Measurements from ENCODE around the gene PYROXD2.

PYROXD2 gene

GRCh38 chr10:98377536-98377935 lies 37.4 kb downstream of the PYROXD2 start:
- H3K27ac ChIP-seq (ENCODE audit: low read length) = no peak overlapping the region
- H3K27me3 ChIP-seq (ENCODE audit: control insufficient read depth, insufficient read depth, low read length) = no peaks in the 10 kb centered on the region
- no peaks in the 10 kb centered on the region for H3K9me3 ChIP-seq (ENCODE audit: control insufficient read depth, insufficient read depth, low read length)
- H3K4me1 ChIP-seq (ENCODE audit: control insufficient read depth, insufficient read depth, low read length) = 0 out of 2 replicates have a peak, but pooled peaks cover 1% of the 10 kb centered on the region
- no peaks in the 10 kb centered on the region for H3K36me3 ChIP-seq (ENCODE audit: control insufficient read depth, insufficient read depth, low read length)
- no CpG with 5 or more reads among the region's 3 CpGs for WGBS (ENCODE audit: insufficient coverage, insufficient read length)
- no peak for DNase-seq (ENCODE audit: low read depth, low spot score)
- no peak overlapping the region for H3K4me3 ChIP-seq (ENCODE audit: low read length)

DNA sequence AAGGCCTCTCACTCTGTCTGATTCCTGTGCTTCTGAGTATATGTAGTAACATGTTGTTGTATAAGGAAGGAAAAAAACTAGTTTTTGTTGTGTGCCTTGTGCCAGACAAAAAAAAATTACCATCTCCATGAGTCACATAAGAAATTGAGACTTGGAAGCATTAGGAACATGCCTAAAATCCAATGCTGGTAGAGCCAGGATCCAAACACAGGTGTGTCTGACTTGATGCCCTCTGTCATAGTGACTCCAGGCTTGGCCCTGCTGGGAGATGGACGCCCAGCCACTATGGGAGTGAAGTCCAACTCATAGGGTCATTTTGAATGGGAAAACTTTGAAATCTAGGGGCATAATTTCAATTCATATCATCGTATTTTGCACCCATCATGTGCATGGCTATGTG lies 38.0 kb downstream of the PYROXD2 start:
- no peak for DNase-seq (ENCODE audit: low read depth, low spot score)
- Histone ChIP-seq H3K36me3 (ENCODE audit: control insufficient read depth, insufficient read depth, low read length) (no peaks in the 10 kb centered on the region), H3K4me1 (ENCODE audit: control insufficient read depth, insufficient read depth, low read length) (0 out of 2 replicates have a peak, but pooled peaks cover 1% of the 10 kb centered on the region), H3K27ac (ENCODE audit: low read length) (no peak overlapping the region), H3K27me3 (ENCODE audit: control insufficient read depth, insufficient read depth, low read length) (no peaks in the 10 kb centered on the region), H3K4me3 (ENCODE audit: low read length) (no peak overlapping the region), H3K9me3 (ENCODE audit: control insufficient read depth, insufficient read depth, low read length) (no peaks in the 10 kb centered on the region)
- no CpG with 5 or more reads among the region's 2 CpGs for WGBS (ENCODE audit: insufficient coverage, insufficient read length)

GRCh38 chr10:98376485-98376884 lies 38.5 kb downstream of the PYROXD2 start:
- H3K4me1 ChIP-seq (ENCODE audit: control insufficient read depth, insufficient read depth, low read length) = 0 out of 2 replicates have a peak, but pooled peaks cover 1% of the 10 kb centered on the region
- H3K9me3 ChIP-seq (ENCODE audit: control insufficient read depth, insufficient read depth, low read length) = no peaks in the 10 kb centered on the region
- no peaks in the 10 kb centered on the region for H3K27me3 ChIP-seq (ENCODE audit: control insufficient read depth, insufficient read depth, low read length)
- no peak for DNase-seq (ENCODE audit: low read depth, low spot score)
- no CpG with 5 or more reads among the region's 1 CpG for WGBS (ENCODE audit: insufficient coverage, insufficient read length)
- no peaks in the 10 kb centered on the region for H3K36me3 ChIP-seq (ENCODE audit: control insufficient read depth, insufficient read depth, low read length)
- H3K27ac ChIP-seq (ENCODE audit: low read length) = no peak overlapping the region
- no peak overlapping the region for H3K4me3 ChIP-seq (ENCODE audit: low read length)

DNA sequence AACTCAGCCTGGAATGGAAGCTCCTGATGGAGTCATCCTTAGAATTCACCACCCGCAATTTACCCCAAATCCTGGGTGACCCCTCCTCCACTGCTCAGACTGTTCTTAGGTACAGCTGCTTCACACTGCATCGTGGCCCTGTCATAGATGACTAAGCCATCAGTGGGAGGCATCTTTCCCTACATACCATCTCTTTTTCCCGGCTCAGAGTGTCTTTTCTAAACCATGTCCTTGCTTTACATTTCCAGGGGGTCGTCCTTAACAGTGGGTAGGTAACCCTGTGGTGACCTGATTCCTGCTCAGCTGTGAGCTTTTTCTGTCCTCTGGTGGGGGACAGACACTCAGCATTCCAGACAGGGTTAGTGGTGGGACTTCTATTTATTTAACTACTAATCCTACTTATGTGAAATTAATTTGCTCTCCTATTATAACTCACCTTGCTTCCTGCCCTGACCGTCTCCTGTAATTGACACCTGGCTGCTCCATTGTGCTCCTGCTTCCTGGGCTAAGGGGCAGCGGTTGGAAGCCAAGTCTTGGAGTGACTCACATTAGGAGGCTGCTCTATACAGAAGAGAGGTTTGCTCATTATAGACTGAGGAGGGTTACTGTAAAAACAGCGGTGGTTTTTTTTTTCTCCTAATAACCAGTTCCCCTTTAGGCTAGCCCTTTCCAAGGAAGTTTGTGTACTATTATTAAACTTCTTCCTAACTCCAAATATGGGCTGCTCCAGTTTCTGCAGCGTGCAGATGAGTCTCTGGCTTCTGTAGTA lies 40.6 kb downstream of the PYROXD2 start:
- DNase-seq (ENCODE audit: low read depth, low spot score) = no peak
- no peak overlapping the region for H3K27ac ChIP-seq (ENCODE audit: low read length)
- no peak overlapping the region for H3K4me3 ChIP-seq (ENCODE audit: low read length)
- whole genome bisulfite sequencing (ENCODE audit: insufficient coverage, insufficient read length) = no CpG with 5 or more reads among the region's 8 CpGs
- no peaks in the 10 kb centered on the region for H3K27me3 ChIP-seq (ENCODE audit: control insufficient read depth, insufficient read depth, low read length)
- H3K9me3 ChIP-seq (ENCODE audit: control insufficient read depth, insufficient read depth, low read length) = no peaks in the 10 kb centered on the region
- H3K4me1 ChIP-seq (ENCODE audit: control insufficient read depth, insufficient read depth, low read length) = peaks cover 3% of the 10 kb centered on the region; the same call in 1 of the 2 replicates
- no peaks in the 10 kb centered on the region for H3K36me3 ChIP-seq (ENCODE audit: control insufficient read depth, insufficient read depth, low read length)

- H3K4me3 ChIP-seq (ENCODE audit: low read length) = no peak overlapping the region
- peaks cover 3% of the 10 kb centered on the region; the same call in 1 of the 2 replicates for H3K4me1 ChIP-seq (ENCODE audit: control insufficient read depth, insufficient read depth, low read length)
- no peak for DNase-seq (ENCODE audit: low read depth, low spot score)
- no peak overlapping the region for H3K27ac ChIP-seq (ENCODE audit: low read length)
- no peaks in the 10 kb centered on the region for H3K9me3 ChIP-seq (ENCODE audit: control insufficient read depth, insufficient read depth, low read length)
- H3K27me3 ChIP-seq (ENCODE audit: control insufficient read depth, insufficient read depth, low read length) = no peaks in the 10 kb centered on the region
- WGBS (ENCODE audit: insufficient coverage, insufficient read length) = no CpG with 5 or more reads among the region's 12 CpGs
- H3K36me3 ChIP-seq (ENCODE audit: control insufficient read depth, insufficient read depth, low read length) = no peaks in the 10 kb centered on the region
Observed at GRCh38 chr10:98373260-98374040, 41.5 kb downstream of the PYROXD2 start.

- H3K9me3 ChIP-seq (ENCODE audit: control insufficient read depth, insufficient read depth, low read length) = no peaks in the 10 kb centered on the region
- H3K4me1 ChIP-seq (ENCODE audit: control insufficient read depth, insufficient read depth, low read length) = peaks cover 6% of the 10 kb centered on the region
- WGBS (ENCODE audit: insufficient coverage, insufficient read length) = no CpG with 5 or more reads among the region's 14 CpGs
- H3K4me3 ChIP-seq (ENCODE audit: low read length) = no peak overlapping the region
- no peak for DNase-seq (ENCODE audit: low read depth, low spot score)
- no peak overlapping the region for H3K27ac ChIP-seq (ENCODE audit: low read length)
- no peaks in the 10 kb centered on the region for H3K36me3 ChIP-seq (ENCODE audit: control insufficient read depth, insufficient read depth, low read length)
- no peaks in the 10 kb centered on the region for H3K27me3 ChIP-seq (ENCODE audit: control insufficient read depth, insufficient read depth, low read length)
Observed at GRCh38 chr10:98370831-98371820, 43.9 kb downstream of the PYROXD2 start.

DNA sequence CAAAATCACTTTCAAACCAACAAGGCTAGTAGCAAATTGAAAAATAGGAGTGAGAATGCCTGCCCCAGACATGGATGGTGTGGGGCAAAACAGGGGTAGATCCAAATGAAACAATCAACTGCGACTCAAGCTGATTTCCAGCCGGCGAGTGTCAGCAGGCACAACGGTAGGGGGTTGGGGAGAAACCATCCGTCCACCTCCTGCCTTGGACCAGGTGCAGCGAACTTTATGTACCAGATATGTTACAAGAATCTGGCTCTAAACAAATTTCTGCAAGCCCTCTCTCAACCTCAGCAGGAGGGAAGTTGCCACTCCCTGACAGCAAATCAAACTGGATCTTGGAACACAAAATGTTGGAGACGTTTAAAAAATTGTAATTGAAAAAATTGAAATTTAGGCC lies 45.2 kb downstream of the PYROXD2 start:
- H3K27ac ChIP-seq (ENCODE audit: low read length) = no peak overlapping the region
- H3K4me1 ChIP-seq (ENCODE audit: control insufficient read depth, insufficient read depth, low read length) = peaks cover 6% of the 10 kb centered on the region
- DNase-seq (ENCODE audit: low read depth, low spot score) = no peak
- no peak overlapping the region for H3K4me3 ChIP-seq (ENCODE audit: low read length)
- WGBS (ENCODE audit: insufficient coverage, insufficient read length) = no CpG with 5 or more reads among the region's 7 CpGs
- H3K9me3 ChIP-seq (ENCODE audit: control insufficient read depth, insufficient read depth, low read length) = no peaks in the 10 kb centered on the region
- H3K36me3 ChIP-seq (ENCODE audit: control insufficient read depth, insufficient read depth, low read length) = no peaks in the 10 kb centered on the region
- no peaks in the 10 kb centered on the region for H3K27me3 ChIP-seq (ENCODE audit: control insufficient read depth, insufficient read depth, low read length)

GRCh38 chr10:98368644-98369043 lies 46.3 kb downstream of the PYROXD2 start:
- no peaks in the 10 kb centered on the region for H3K27me3 ChIP-seq (ENCODE audit: control insufficient read depth, insufficient read depth, low read length)
- no peaks in the 10 kb centered on the region for H3K9me3 ChIP-seq (ENCODE audit: control insufficient read depth, insufficient read depth, low read length)
- H3K4me3 ChIP-seq (ENCODE audit: low read length) = no peak overlapping the region
- H3K36me3 ChIP-seq (ENCODE audit: control insufficient read depth, insufficient read depth, low read length) = no peaks in the 10 kb centered on the region
- H3K27ac ChIP-seq (ENCODE audit: low read length) = no peak overlapping the region
- no CpG with 5 or more reads among the region's 2 CpGs for WGBS (ENCODE audit: insufficient coverage, insufficient read length)
- no peak for DNase-seq (ENCODE audit: low read depth, low spot score)
- peaks cover 4% of the 10 kb centered on the region for H3K4me1 ChIP-seq (ENCODE audit: control insufficient read depth, insufficient read depth, low read length)

GRCh38 chr10:98367604-98368451 lies 47.2 kb downstream of the PYROXD2 start:
- Histone ChIP-seq H3K27me3 (ENCODE audit: control insufficient read depth, insufficient read depth, low read length) (no peaks in the 10 kb centered on the region), H3K36me3 (ENCODE audit: control insufficient read depth, insufficient read depth, low read length) (no peaks in the 10 kb centered on the region), H3K4me1 (ENCODE audit: control insufficient read depth, insufficient read depth, low read length) (peaks cover 4% of the 10 kb centered on the region), H3K4me3 (ENCODE audit: low read length) (no peak overlapping the region), H3K9me3 (ENCODE audit: control insufficient read depth, insufficient read depth, low read length) (no peaks in the 10 kb centered on the region), H3K27ac (ENCODE audit: low read length) (no peak overlapping the region)
- DNase-seq (ENCODE audit: low read depth, low spot score) = no peak
- no CpG with 5 or more reads among the region's 19 CpGs for WGBS (ENCODE audit: insufficient coverage, insufficient read length)

All from iPS DF 6.9 (cell line).